ENCODE results near the gene GPR180. TPM values are rescaled to one million over a fixed set of nuclear protein-coding genes. Genes with fewer than 3 reads are reported as not detected.

GPR180 gene
- polyA plus RNA-seq, 1 donor = 6.2 TPM

Other genes with a start within 250 kb of the GPR180 start
- gene DCT, start 122.2 kb upstream of the GPR180 start, polyA plus RNA-seq (ENCODE audit: insufficient read length) = 0.18 TPM
- 9.0 TPM for gene TGDS, start 5.7 kb upstream of the GPR180 start, polyA plus RNA-seq (ENCODE audit: insufficient read length)
- gene SOX21, start 110.7 kb downstream of the GPR180 start, polyA plus RNA-seq (ENCODE audit: insufficient read length) = 0.05 TPM